HL-60 (cell line): Measurements from ENCODE around the gene ZBTB42.

Experiments used
- DNase-seq, 2 experiments: peaks; one replicate each; pipeline ENCODE4 v3.0.0-alpha.2; 2010 to 2020; ENCODE audit warnings: low read depth in 1 of 2, low spot score in 1 of 2
- H3K27ac ChIP-seq: fragments of 250-450 bp; sonication (Bioruptor Pico); replicated peaks from 2 replicates; pipeline ENCODE4 v1.5.1; 2020; ENCODE audit warnings: mild to moderate bottlenecking, moderate library complexity
- H3K27me3 ChIP-seq: fragments of 250-450 bp; sonication (Bioruptor Pico); 2 replicates; pipeline ENCODE4 v1.5.1; 2021; ENCODE audit warnings: mild to moderate bottlenecking, moderate library complexity; ENCODE audit not compliant: insufficient read depth, poor library complexity, severe bottlenecking
- H3K4me3 ChIP-seq: replicated peaks from 2 replicates; pipeline ENCODE4 v1.5.1; 2011; ENCODE audit warnings: mild to moderate bottlenecking, control low read depth, low read length; ENCODE audit not compliant: insufficient read depth
- GABPA ChIP-seq: IDR thresholded peaks from 2 replicates; pipeline ENCODE4 v1.6.1; 2012; ENCODE audit warnings: low read depth
- POLR2AphosphoS5 ChIP-seq: IDR thresholded peaks from 2 replicates; pipeline ENCODE4 v1.6.1; 2012; ENCODE audit warnings: low read depth
- SPI1 ChIP-seq: IDR thresholded peaks from 2 replicates; pipeline ENCODE4 v1.6.1; 2012; ENCODE audit warnings: low read depth, mild to moderate bottlenecking, borderline replicate concordance
- long read RNA-seq: library from polyadenylated mRNA; unstranded; transcript quantifications from one replicate; pipeline ENCODE4 v2.0.0, GENCODE V29; 2020
- TF ChIP-seq, protein P1 (sequence below): IDR thresholded peaks from one replicate; pipeline ENCODE4 v1.5.1; 2011; ENCODE audit warnings: low read length, control low read depth, inconsistent platforms; ENCODE audit not compliant: insufficient read depth
- TF ChIP-seq, protein P2 (sequence below): IDR thresholded peaks from 2 replicates; pipeline ENCODE4 v1.6.1; 2012; ENCODE audit warnings: low read depth; ENCODE audit not compliant: insufficient replicate concordance

ZBTB42 gene
- long read RNA-seq, partial matches to known transcripts: 0 of 1 reads
- long read RNA-seq, other reads (novel, unspliced or antisense): 0 of 1 reads

DNA sequence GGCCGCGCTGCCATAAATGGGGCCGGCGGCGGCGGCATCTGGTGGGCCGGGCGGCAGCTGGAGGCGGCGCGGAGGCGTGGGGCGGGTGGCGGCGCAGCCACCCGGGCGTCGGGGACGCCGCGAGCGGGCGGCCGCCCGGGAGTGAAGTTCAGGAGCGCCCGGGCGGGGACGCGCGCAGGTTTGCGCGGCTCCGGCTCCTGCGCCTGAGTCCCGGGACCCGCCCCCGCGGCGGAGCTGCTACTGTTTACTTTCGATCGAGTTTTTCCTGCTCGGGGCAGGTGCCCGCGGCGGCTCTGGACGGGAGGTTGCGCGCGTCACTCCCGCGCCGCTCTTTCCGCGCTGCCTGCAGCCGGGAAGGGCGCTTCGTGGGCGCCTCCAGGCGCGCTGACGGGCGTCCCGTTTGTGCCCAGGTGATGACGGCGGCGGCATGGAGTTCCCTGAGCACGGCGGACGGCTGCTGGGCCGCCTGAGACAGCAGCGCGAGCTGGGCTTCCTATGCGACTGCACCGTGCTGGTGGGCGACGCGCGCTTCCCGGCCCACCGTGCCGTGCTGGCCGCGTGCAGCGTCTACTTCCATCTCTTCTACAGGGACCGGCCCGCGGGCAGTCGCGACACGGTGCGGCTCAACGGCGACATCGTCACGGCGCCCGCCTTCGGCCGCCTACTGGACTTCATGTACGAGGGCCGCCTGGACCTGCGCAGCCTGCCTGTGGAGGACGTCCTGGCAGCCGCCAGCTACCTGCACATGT lies at the start of gene ZBTB42:
ZBTB42 (plus strand) TSS at position 331 of the 749 bp plus-strand sequence; CDS start at position 428, 97 bp downstream.
- H3K27me3 ChIP-seq: peaks cover 4% of the 10 kb centered on the region
- peak within 1 kb of the TSS; percentile 37 for H3K27ac ChIP-seq

DNA sequence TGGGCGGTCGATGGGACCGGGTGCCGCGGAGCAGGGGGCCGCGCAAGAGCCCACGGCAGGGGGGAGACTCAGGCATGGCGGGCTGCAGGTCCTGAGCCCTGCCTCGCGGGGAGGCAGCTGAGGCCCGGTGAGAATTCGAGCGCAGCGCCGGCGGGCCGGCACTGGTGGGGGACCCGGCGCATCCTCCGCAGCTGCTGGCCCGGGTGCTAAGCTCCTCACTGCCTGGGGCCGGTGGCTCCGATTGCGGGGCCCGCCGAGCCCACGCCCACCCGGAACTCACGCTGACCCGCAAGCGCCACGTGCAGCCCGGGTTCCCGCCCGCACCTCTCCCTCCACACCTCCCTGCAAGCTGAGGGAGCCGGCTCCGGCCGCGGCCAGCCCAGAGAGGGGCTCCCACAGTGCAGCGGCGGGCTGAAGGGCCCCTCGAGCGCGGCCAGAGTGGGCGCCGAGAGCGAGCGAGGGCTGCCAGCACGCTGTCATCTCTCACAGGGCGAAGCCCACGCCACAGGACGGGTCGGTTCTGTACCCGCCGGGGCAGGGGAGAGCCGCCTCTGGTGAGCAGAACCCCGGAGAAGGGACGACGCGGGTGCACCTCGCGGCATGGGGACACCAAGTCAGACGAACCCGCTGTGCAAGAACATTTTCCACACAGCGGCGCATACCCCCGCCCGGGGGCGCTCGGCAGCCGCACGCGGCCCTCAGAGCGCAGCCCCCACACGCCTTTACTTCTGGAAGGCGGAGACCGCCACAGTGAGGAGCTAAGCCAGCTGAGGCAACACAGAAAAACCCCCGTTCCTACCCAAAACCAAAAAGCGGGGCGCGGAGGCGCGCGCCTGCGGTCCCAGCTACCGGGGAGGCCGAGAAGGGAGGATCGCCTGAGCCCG lies 49.1 kb upstream of the ZBTB42 start:
- DNase-seq: peak; percentile 57 to 61
- TF ChIP-seq, protein P1, sequence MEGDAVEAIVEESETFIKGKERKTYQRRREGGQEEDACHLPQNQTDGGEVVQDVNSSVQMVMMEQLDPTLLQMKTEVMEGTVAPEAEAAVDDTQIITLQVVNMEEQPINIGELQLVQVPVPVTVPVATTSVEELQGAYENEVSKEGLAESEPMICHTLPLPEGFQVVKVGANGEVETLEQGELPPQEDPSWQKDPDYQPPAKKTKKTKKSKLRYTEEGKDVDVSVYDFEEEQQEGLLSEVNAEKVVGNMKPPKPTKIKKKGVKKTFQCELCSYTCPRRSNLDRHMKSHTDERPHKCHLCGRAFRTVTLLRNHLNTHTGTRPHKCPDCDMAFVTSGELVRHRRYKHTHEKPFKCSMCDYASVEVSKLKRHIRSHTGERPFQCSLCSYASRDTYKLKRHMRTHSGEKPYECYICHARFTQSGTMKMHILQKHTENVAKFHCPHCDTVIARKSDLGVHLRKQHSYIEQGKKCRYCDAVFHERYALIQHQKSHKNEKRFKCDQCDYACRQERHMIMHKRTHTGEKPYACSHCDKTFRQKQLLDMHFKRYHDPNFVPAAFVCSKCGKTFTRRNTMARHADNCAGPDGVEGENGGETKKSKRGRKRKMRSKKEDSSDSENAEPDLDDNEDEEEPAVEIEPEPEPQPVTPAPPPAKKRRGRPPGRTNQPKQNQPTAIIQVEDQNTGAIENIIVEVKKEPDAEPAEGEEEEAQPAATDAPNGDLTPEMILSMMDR: peak; percentile 16
- TF ChIP-seq POLR2AphosphoS5: no peak
- peak overlapping the region; percentile 99 for H3K27ac ChIP-seq
- H3K27me3 ChIP-seq: no peaks in the 10 kb centered on the region
- H3K4me3 ChIP-seq: peak overlapping the region; percentile 38

More for the DNA sequence above, at the start of gene ZBTB42:
- peak within 1 kb of the TSS; percentile 62 for H3K4me3 ChIP-seq
- TF ChIP-seq POLR2AphosphoS5 (no peak), SPI1 (no peak), GABPA (no peak)
- TF ChIP-seq, protein P1: no peak
- TF ChIP-seq, protein P2, sequence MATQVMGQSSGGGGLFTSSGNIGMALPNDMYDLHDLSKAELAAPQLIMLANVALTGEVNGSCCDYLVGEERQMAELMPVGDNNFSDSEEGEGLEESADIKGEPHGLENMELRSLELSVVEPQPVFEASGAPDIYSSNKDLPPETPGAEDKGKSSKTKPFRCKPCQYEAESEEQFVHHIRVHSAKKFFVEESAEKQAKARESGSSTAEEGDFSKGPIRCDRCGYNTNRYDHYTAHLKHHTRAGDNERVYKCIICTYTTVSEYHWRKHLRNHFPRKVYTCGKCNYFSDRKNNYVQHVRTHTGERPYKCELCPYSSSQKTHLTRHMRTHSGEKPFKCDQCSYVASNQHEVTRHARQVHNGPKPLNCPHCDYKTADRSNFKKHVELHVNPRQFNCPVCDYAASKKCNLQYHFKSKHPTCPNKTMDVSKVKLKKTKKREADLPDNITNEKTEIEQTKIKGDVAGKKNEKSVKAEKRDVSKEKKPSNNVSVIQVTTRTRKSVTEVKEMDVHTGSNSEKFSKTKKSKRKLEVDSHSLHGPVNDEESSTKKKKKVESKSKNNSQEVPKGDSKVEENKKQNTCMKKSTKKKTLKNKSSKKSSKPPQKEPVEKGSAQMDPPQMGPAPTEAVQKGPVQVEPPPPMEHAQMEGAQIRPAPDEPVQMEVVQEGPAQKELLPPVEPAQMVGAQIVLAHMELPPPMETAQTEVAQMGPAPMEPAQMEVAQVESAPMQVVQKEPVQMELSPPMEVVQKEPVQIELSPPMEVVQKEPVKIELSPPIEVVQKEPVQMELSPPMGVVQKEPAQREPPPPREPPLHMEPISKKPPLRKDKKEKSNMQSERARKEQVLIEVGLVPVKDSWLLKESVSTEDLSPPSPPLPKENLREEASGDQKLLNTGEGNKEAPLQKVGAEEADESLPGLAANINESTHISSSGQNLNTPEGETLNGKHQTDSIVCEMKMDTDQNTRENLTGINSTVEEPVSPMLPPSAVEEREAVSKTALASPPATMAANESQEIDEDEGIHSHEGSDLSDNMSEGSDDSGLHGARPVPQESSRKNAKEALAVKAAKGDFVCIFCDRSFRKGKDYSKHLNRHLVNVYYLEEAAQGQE: no peak
- DNase-seq: peak in 1 of 2 experiments; percentile 47

DNA sequence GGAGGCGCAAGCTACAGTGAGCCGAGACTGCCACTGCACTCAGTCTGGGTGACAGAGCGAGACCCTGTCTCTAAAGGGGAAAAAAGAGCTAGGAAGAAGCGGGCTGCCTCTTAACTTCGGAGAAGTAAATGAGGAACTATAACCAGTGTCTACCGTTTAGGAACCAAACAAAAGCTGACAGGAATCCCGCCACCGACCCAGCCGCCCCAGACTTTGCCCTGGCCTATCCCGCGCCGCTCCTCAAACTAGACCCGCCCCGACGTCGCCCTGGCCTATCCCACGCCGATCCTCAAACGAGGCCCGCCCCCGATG lies 48.5 kb upstream of the ZBTB42 start:
- H3K4me3 ChIP-seq: peak overlapping the region; percentile 38
- H3K27me3 ChIP-seq: no peaks in the 10 kb centered on the region
- H3K27ac ChIP-seq: peak overlapping the region; percentile 99
- DNase-seq: no peak
- TF ChIP-seq, protein P2: peak; percentile 72
- TF ChIP-seq POLR2AphosphoS5: peak; percentile 79
- TF ChIP-seq, protein P1: no peak
- no peak for TF ChIP-seq GABPA
- no peak for TF ChIP-seq SPI1
